Left forelimb (tissue), 1 donor: ENCODE measurements around the gene MINK1.
"Not testable (repeated sequence)": the region's sequence is repeated elsewhere in the genome, so short reads cannot be mapped to it uniquely, and the experiment has no call there.

Experiments used
- DNase-seq: peaks from one replicate; pipeline ENCODE4 v3.0.0-alpha.2; 2018; ENCODE audit warnings: low spot score

MINK1 gene

GRCh38 chr17:4811471-4811870 is 21.7 kb upstream of the MINK1 start:
- no peak for DNase-seq

- no peak for DNase-seq
These were observed 20.4 kb upstream of the MINK1 start for GRCh38 chr17:4812690-4813089.

GRCh38 chr17:4815043-4815675 is 18.0 kb upstream of the MINK1 start:
- DNase-seq = no peak

- DNase-seq = no peak
These were observed 16.3 kb upstream of the MINK1 start for GRCh38 chr17:4816826-4817225.

- no peak for DNase-seq
These were observed 14.9 kb upstream of the MINK1 start for GRCh38 chr17:4818276-4818675.

GRCh38 chr17:4822835-4823234 is 10.3 kb upstream of the MINK1 start:
- DNase-seq = no peak

GRCh38 chr17:4823373-4824089 is 9.6 kb upstream of the MINK1 start:
- DNase-seq = no peak

GRCh38 chr17:4827399-4827798 is 5.7 kb upstream of the MINK1 start:
- no peak for DNase-seq

- not testable (repeated sequence) for DNase-seq
These were observed 337 bp upstream of the MINK1 start for GRCh38 chr17:4832829-4833177.

GRCh38 chr17:4833941-4834680 is 971 bp downstream of the MINK1 start:
- DNase-seq = no peak

- DNase-seq = no peak
These were observed 1.5 kb downstream of the MINK1 start for GRCh38 chr17:4834681-4835020.

GRCh38 chr17:4836221-4836620 is 3.1 kb downstream of the MINK1 start:
- no peak for DNase-seq

- no peak for DNase-seq
These were observed 4.5 kb downstream of the MINK1 start for GRCh38 chr17:4837471-4838308.

GRCh38 chr17:4838309-4838785 is 5.2 kb downstream of the MINK1 start:
- DNase-seq = no peak

GRCh38 chr17:4839221-4839620 is 6.1 kb downstream of the MINK1 start:
- no peak for DNase-seq

- DNase-seq = no peak
These were observed 7.1 kb downstream of the MINK1 start for GRCh38 chr17:4839965-4840892.

- DNase-seq = no peak
These were observed 7.7 kb downstream of the MINK1 start for GRCh38 chr17:4840893-4841242.

GRCh38 chr17:4842376-4842775 is 9.2 kb downstream of the MINK1 start:
- no peak for DNase-seq

- DNase-seq = no peak
These were observed 10.3 kb downstream of the MINK1 start for GRCh38 chr17:4843321-4844000.

- DNase-seq = no peak
These were observed 12.0 kb downstream of the MINK1 start for GRCh38 chr17:4845118-4845517.
